IPS-18c (cell line): ENCODE data around the gene CPSF6.
"Not testable (repeated sequence)": the region's sequence is repeated elsewhere in the genome, so short reads cannot be mapped to it uniquely, and the experiment has no call there.

Experiments
- H3K4me3 ChIP-seq: 2 replicates; pipeline ENCODE4 v1.7.0; 2013; ENCODE audit warnings: low read depth, mild to moderate bottlenecking, low read length, moderate library complexity; ENCODE audit not compliant: insufficient read depth
- H3K9me3 ChIP-seq: one replicate; pipeline ENCODE4 v1.6.1; 2013; ENCODE audit warnings: mild to moderate bottlenecking, low read length, moderate library complexity; ENCODE audit not compliant: control insufficient read depth, insufficient read depth

Gene CPSF6

DNA sequence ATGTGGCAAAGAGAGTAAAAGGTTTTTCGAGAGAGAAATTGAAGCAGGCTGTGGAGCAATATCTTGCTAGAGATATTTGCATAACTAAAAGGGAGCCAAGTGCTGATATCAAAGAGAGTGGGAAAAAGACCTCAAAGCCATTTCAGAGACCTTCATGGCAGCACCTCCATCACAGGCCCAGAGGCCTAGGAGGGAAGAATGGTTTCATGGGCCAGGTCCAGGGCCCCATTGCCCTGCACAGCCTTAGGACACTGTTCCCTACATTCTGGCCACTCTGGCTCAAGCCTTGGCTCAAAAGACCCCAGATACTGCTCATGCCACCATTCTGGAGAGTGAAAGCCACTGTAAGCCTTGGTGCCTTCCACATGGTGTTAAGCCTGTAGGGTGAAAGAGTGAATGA, 58.8 kb downstream of the CPSF6 start:
- H3K9me3 ChIP-seq: no peaks in the 10 kb centered on the region

DNA sequence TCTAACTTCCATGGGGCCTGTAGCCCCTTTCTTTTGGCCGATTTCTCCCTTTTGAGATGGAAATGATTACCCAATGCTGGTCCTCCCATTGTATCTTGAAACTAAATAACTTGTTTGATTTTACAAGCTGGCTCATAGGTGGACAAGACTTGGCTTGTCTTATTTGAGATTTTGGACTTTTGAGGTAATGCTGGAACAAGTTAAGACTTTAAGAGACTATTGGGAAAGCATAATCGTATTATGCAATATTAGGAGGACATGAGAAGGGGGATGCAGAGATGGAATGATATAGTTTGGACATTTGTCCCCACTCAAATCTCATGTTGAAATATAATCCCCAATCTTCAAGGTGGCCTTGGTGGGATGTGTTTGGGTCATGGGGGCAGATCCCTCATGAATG, 59.6 kb downstream of the CPSF6 start:
- Histone ChIP-seq H3K9me3 (no peaks in the 10 kb centered on the region), H3K4me3 (no peak overlapping the region)

More for the DNA sequence above, 58.8 kb downstream of the CPSF6 start:
- H3K4me3 ChIP-seq: no peak overlapping the region

DNA sequence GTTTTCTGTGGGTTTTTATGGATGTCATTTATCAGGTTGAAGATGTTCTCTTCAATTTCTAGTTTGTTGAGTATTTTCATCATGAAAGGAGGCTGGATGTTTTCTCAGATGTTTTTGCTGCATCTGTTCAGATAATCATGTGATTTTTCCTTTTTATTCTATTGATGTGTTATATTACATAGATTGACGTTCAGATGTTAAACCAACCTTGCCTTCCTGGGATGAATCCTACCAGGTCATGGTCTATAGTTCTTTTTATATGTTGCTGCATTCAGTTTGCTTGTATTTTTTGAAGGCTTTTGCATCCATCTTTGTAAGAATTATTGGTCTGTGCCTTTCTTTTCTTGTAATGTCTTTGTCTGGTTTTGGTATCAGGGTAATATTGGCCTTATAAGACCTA, 64.9 kb downstream of the CPSF6 start:
- H3K4me3 ChIP-seq: no peak overlapping the region
- H3K9me3 ChIP-seq: no peaks in the 10 kb centered on the region

DNA sequence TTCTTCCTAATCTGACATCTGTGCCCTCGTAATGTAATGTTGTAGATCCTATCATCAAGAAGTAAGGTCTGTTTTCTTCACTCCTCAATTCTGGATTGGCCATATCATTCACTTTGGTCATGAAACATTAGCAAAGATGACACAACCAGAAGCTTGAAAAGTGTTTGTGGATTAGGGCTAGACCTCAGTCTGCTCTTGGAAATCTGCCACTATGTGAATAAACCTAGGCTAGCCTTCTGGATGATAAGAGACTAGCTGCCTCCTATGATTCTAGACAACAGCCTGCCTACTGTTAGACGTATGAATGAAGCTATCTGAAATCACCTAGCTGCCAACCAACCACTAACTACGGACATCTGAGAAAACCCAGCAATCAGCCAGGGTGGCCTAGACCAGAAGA, 70.1 kb downstream of the CPSF6 start:
- Histone ChIP-seq H3K4me3 (no peak overlapping the region), H3K9me3 (no peaks in the 10 kb centered on the region)

DNA sequence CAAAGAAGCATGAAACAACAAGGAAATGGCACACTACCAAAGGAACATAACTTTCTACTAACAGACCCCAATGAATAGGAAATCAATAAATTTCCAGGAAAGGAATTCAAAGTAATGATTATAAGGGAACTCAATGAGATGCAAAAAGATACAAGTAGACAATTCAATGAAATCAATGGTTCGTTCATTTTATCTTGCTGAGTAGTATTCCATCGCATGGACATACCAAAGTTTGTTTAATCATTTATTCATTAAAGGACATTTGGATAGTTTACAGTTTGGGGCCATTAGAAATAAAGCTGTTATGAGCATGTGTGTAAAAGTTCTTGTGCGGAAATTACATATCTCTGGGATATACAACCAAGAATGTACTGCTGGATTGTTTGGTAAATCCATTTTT, 73.8 kb downstream of the CPSF6 start:
- peaks cover 8% of the 10 kb centered on the region for H3K9me3 ChIP-seq
- H3K4me3 ChIP-seq: no peak overlapping the region

DNA sequence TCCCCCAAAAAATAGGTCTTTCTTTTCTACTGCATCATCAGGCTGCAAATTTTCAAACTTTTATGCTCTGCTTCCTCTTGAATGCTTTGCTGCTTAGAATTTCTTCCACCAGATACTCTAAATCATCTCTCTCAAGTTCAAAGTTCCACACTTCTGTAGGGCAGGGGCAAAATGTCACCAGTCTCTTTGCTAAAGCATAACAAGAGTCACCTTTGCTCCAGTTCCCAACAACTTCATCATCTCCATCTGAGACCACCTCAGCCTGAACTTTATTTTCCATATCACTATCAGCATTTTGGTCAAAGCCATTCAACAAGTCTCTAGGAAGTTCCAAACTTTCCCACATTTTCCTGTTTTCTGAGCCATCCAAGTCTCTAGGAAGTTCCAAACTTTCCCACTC, 77.4 kb downstream of the CPSF6 start:
- H3K4me3 ChIP-seq, H3K9me3 ChIP-seq: not testable (repeated sequence)

DNA sequence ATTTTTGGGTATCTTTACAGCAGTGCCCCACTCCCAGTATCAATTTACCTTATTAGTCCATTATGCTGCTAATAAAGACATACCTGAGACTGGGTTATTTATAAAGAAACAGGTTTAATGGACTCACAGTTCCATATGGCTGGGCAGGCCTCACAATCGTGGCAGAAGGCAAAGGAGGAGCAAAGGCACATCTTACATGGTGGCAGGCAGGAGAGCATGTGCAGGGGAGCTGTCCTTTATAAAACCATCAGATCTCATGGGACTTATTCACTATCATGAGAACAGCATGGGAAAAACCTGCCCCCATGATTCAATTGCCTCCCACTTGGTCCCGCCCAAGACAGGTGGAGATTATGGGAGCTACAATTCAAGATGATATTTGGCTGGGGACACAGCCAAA, 77.9 kb downstream of the CPSF6 start:
- not testable (repeated sequence) for H3K9me3 ChIP-seq, H3K4me3 ChIP-seq

DNA sequence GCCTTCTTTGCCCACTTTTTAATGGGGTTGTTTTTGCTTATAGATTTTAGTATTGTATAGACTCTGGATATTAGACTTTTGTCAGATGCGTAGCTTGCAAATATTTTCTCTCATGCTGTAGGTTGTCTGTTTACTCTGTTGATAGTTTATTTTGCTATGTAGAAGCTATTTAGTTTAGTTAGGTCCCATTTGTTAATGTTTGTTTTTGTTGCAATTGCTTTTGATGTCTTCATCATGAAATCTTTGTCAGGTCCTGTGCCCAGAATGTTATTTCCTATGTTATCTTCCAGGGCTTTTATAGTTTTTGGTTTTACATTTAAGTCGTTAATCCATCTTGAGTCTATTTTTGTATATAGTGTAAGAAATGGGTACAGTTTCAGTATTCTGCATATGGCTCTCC, 78.9 kb downstream of the CPSF6 start:
- Histone ChIP-seq H3K9me3 (peaks cover 8% of the 10 kb centered on the region), H3K4me3 (no peak overlapping the region)

DNA sequence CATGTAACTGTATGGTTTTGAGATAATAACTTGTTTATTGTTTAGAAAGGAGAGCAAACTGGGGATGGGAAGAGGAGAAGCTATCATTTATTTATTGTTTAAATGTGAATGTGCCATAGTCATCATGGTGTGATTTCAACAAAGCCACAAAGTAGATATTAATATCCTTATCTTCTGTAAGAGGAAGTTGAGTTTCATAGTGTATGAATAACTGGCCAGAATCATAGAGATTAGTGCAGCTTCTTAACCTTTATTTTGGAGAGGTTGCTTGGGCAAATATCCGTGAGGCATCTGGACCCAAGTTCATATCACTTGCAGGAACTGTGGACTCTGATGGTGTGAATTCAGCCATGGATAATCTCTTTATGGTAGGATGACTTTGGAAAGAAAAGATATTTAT, 82.0 kb downstream of the CPSF6 start:
- H3K4me3 ChIP-seq: no peak overlapping the region
- H3K9me3 ChIP-seq: peaks cover 6% of the 10 kb centered on the region
